Measurements from ENCODE around the gene ADTRP. TPM values are rescaled to one million over a fixed set of nuclear protein-coding genes. Genes with fewer than 3 reads are reported as not detected.
"Not testable (repeated sequence)": the region's sequence is repeated elsewhere in the genome, so short reads cannot be mapped to it uniquely, and the experiment has no call there.

ADTRP gene
- total RNA-seq, 3 donors from 2014 or later, result 11.6 to 16.6 (median 15.6) TPM

- peaks cover 32% of the 10 kb centered on the region for H3K4me1 Mint-ChIP-seq (ENCODE audit: low read depth)
Measured at GRCh38 chr6:11703725-11704124, 74.9 kb downstream of the ADTRP start.

DNA sequence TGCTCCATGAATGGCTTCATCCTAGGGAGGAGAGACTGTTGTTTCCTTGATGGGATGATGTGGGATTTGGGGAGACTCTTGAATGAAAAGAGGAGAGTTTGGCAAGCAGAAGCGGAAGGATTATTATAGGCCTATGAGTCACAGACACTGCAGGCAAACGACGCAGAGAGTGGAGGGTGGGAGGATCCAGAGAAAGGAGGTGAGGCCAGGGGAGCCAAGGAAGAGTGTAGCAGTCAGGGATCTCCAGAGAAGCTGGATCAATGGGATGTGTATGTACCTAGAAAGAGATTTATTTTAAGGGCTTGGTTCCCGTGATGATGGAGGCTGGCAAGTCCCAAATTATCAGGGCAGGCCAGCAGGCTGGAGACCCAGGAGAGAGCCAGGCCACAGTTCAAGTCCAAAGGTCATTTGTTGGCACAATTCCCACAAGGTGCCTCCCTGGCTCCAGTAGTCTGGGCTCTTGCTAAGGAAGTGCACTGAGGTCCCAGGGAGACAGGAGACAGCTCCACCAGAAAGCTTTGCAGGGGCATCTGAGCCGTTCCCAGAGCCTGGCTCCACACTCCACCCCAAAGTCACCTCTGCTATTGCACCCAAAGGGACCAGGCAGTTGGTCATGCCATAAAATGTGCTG lies 76.0 kb downstream of the ADTRP start:
- ATAC-seq (no peak), DNase-seq (no peak)
- peaks cover 26% of the 10 kb centered on the region for H3K4me1 Mint-ChIP-seq (ENCODE audit: low read depth)
- H3K9me3 Mint-ChIP-seq, result no peaks in the 10 kb centered on the region
- no peaks in the 10 kb centered on the region for H3K36me3 Mint-ChIP-seq (ENCODE audit: insufficient read depth)
- H3K4me3 Mint-ChIP-seq, result no peak overlapping the region
- H3K27me3 Mint-ChIP-seq (ENCODE audit: low read depth), result no peaks in the 10 kb centered on the region

More at GRCh38 chr6:11703725-11704124, 74.9 kb downstream of the ADTRP start:
- no peak for ATAC-seq
- Mint-ChIP-seq H3K9me3 (peaks cover under 1% of the 10 kb centered on the region), H3K36me3 (ENCODE audit: insufficient read depth) (no peaks in the 10 kb centered on the region), H3K27me3 (ENCODE audit: low read depth) (no peaks in the 10 kb centered on the region), H3K4me3 (no peak overlapping the region)
- DNase-seq, result no peak

- H3K27me3 Mint-ChIP-seq (ENCODE audit: low read depth), result no peaks in the 10 kb centered on the region
- DNase-seq (no peak), ATAC-seq (no peak)
- H3K4me3 Mint-ChIP-seq, result no peak overlapping the region
- H3K9me3 Mint-ChIP-seq, result no peaks in the 10 kb centered on the region
- peaks cover 26% of the 10 kb centered on the region for H3K4me1 Mint-ChIP-seq (ENCODE audit: low read depth)
- H3K36me3 Mint-ChIP-seq (ENCODE audit: insufficient read depth), result no peaks in the 10 kb centered on the region
Measured at GRCh38 chr6:11702089-11702488, 76.5 kb downstream of the ADTRP start.

DNA sequence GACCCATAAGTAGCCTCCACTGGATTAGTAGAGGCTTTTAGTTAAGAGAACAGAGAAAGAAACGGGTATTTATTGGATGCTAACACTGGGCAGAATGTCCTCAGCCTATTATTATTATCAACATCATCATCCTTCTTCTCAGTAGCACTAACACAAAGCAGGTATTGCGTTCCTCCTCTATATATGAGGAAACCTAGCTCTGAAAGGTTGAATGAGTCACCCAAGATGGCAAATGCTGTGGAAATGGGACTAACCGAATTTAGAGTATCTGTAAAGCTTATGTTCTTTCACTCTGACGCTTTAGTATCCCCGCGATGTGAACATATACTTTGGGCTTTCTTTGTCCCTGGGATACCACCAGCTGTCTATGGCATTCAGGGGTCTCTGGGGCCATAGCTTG lies 77.0 kb downstream of the ADTRP start:
- DNase-seq, result no peak
- H3K4me3 Mint-ChIP-seq, result no peak overlapping the region
- ATAC-seq, result peak in 1 of 2 donors; percentile 33
- no peaks in the 10 kb centered on the region for H3K9me3 Mint-ChIP-seq
- H3K4me1 Mint-ChIP-seq (ENCODE audit: low read depth), result peaks cover 26% of the 10 kb centered on the region
- H3K36me3 Mint-ChIP-seq (ENCODE audit: insufficient read depth), result no peaks in the 10 kb centered on the region
- no peaks in the 10 kb centered on the region for H3K27me3 Mint-ChIP-seq (ENCODE audit: low read depth)

GRCh38 chr6:11700118-11700718 lies 78.4 kb downstream of the ADTRP start:
- no peaks in the 10 kb centered on the region for H3K9me3 Mint-ChIP-seq
- peaks cover 21% of the 10 kb centered on the region for H3K4me1 Mint-ChIP-seq (ENCODE audit: low read depth)
- DNase-seq (no peak), ATAC-seq (peak in 1 of 2 donors; percentile 54)
- no peaks in the 10 kb centered on the region for H3K27me3 Mint-ChIP-seq (ENCODE audit: low read depth)
- H3K4me3 Mint-ChIP-seq, result no peak overlapping the region
- no peaks in the 10 kb centered on the region for H3K36me3 Mint-ChIP-seq (ENCODE audit: insufficient read depth)

DNA sequence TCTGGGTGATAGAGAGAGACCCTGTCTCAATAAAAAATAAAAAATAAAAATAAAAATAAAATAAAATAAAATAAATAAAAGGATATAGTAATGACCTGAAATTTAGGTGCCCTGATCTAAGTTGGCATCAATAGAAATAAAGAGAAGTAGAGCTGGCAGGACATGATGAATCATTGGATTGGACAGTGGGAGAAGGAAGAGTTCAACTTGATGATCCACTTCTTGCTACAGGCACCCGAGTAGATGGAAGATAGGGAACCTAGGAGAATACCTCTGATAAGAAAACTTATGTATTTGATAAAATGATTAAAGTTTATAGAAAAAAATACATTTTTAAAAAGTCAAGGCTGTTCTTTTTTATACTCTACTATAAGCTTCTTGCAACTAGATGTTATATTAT lies 79.0 kb downstream of the ADTRP start:
- Mint-ChIP-seq H3K27me3 (ENCODE audit: low read depth) (no peaks in the 10 kb centered on the region), H3K36me3 (ENCODE audit: insufficient read depth) (no peaks in the 10 kb centered on the region), H3K9me3 (no peaks in the 10 kb centered on the region), H3K4me3 (no peak overlapping the region), H3K4me1 (ENCODE audit: low read depth) (peaks cover 17% of the 10 kb centered on the region)
- DNase-seq (no peak), ATAC-seq (no peak)

GRCh38 chr6:11692451-11693376 lies 85.9 kb downstream of the ADTRP start:
- no peaks in the 10 kb centered on the region for H3K36me3 Mint-ChIP-seq (ENCODE audit: insufficient read depth)
- H3K4me1 Mint-ChIP-seq (ENCODE audit: low read depth), result peaks cover 10% of the 10 kb centered on the region
- ATAC-seq (peak; percentile 65 to 66), DNase-seq (no peak)
- H3K4me3 Mint-ChIP-seq, result no peak overlapping the region
- H3K27me3 Mint-ChIP-seq (ENCODE audit: low read depth), result no peaks in the 10 kb centered on the region
- no peaks in the 10 kb centered on the region for H3K9me3 Mint-ChIP-seq

GRCh38 chr6:11689847-11690246 lies 88.8 kb downstream of the ADTRP start:
- Mint-ChIP-seq H3K9me3 (no peaks in the 10 kb centered on the region), H3K4me3 (no peak overlapping the region), H3K27me3 (ENCODE audit: low read depth) (peaks cover 2% of the 10 kb centered on the region), H3K36me3 (ENCODE audit: insufficient read depth) (no peaks in the 10 kb centered on the region), H3K4me1 (ENCODE audit: low read depth) (peaks cover 10% of the 10 kb centered on the region)
- no peak for DNase-seq
- no peak for ATAC-seq

GRCh38 chr6:11689400-11689799 lies 89.2 kb downstream of the ADTRP start:
- H3K4me1 Mint-ChIP-seq (ENCODE audit: low read depth), result peaks cover 10% of the 10 kb centered on the region
- not testable (repeated sequence) for DNase-seq; H3K4me3 Mint-ChIP-seq; H3K27me3 Mint-ChIP-seq (ENCODE audit: low read depth); H3K9me3 Mint-ChIP-seq; ATAC-seq; H3K36me3 Mint-ChIP-seq (ENCODE audit: insufficient read depth)

GRCh38 chr6:11688425-11688709 lies 90.2 kb downstream of the ADTRP start:
- Mint-ChIP-seq H3K4me1 (ENCODE audit: low read depth) (peaks cover 6% of the 10 kb centered on the region), H3K36me3 (ENCODE audit: insufficient read depth) (no peaks in the 10 kb centered on the region), H3K4me3 (no peak overlapping the region), H3K9me3 (no peaks in the 10 kb centered on the region), H3K27me3 (ENCODE audit: low read depth) (peaks cover 2% of the 10 kb centered on the region)
- ATAC-seq (no peak), DNase-seq (no peak)

DNA sequence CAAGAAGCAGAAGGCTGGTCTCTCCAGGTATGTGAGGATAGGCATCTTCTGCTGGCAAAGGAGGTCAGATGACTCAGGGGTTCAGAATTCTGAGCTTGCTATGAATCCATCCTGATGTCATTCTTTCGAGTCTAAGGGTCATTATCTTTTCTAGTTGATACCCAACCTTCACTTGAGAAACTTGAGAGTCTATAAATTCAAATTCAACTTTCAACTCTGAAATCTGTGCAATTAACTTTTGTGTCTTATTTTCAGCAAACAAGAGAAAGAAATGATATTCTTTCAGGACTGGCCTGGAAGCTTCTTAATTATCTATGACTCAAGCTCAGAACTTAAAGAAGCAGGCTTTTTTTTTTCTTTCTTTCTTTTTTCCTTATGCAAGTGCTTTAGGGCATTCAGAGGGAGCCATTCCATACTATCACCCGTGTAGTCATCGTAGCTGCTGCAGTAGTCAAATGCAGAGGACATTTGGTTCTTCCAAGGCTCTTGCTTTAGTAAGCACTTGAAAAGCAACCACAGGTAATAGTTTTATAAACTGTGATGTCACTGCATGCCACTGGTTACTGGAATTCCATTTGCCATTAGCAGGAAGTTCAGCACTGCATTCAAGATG lies 93.0 kb downstream of the ADTRP start:
- DNase-seq, result no peak
- ATAC-seq, result no peak
- Mint-ChIP-seq H3K4me3 (no peak overlapping the region), H3K9me3 (peaks cover 5% of the 10 kb centered on the region), H3K27me3 (ENCODE audit: low read depth) (peaks cover 6% of the 10 kb centered on the region), H3K36me3 (ENCODE audit: insufficient read depth) (no peaks in the 10 kb centered on the region), H3K4me1 (ENCODE audit: low read depth) (peaks cover 2% of the 10 kb centered on the region)

- no peak for ATAC-seq
- H3K27me3 Mint-ChIP-seq (ENCODE audit: low read depth), result peaks cover 6% of the 10 kb centered on the region
- no peak for DNase-seq
- H3K4me1 Mint-ChIP-seq (ENCODE audit: low read depth), result peaks cover 2% of the 10 kb centered on the region
- peaks cover 8% of the 10 kb centered on the region for H3K9me3 Mint-ChIP-seq
- H3K4me3 Mint-ChIP-seq, result no peak overlapping the region
- H3K36me3 Mint-ChIP-seq (ENCODE audit: insufficient read depth), result peaks cover 2% of the 10 kb centered on the region
Measured at GRCh38 chr6:11684901-11685480, 93.6 kb downstream of the ADTRP start.

DNA sequence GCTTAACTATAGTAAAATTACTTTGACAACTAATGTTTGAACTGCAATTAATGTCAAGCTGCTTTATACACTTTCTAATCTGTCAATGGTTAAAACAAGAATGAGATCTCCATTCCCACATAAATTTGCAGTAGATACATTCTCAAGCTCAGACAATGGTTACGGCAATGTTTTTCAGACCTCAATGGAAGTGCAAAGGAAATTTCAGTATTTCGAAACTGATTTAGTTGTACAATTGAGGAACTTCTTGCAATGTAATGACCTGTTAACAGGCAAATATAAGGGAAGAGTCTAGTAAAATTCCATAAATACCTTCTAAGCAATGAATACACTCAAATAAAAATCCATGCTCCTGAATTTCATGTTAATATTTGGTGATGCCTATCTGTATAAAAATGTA lies 94.7 kb downstream of the ADTRP start:
- no peaks in the 10 kb centered on the region for H3K4me1 Mint-ChIP-seq (ENCODE audit: low read depth)
- peaks cover 6% of the 10 kb centered on the region for H3K27me3 Mint-ChIP-seq (ENCODE audit: low read depth)
- DNase-seq (no peak), ATAC-seq (no peak)
- H3K4me3 Mint-ChIP-seq, result no peak overlapping the region
- peaks cover 2% of the 10 kb centered on the region for H3K36me3 Mint-ChIP-seq (ENCODE audit: insufficient read depth)
- peaks cover 12% of the 10 kb centered on the region for H3K9me3 Mint-ChIP-seq

GRCh38 chr6:11682561-11682975 lies 96.0 kb downstream of the ADTRP start:
- H3K4me1 Mint-ChIP-seq (ENCODE audit: low read depth), result no peaks in the 10 kb centered on the region
- H3K36me3 Mint-ChIP-seq (ENCODE audit: insufficient read depth), result peaks cover 2% of the 10 kb centered on the region
- H3K27me3 Mint-ChIP-seq (ENCODE audit: low read depth), result peaks cover 6% of the 10 kb centered on the region
- no peak for DNase-seq
- no peak overlapping the region for H3K4me3 Mint-ChIP-seq
- no peak for ATAC-seq
- peaks cover 12% of the 10 kb centered on the region for H3K9me3 Mint-ChIP-seq

Data from activated T-cell treated with anti-CD3 and anti-CD28 coated beads, Interleukin-2, amount 50 U/mL, for 4 hours (primary cell).